H1 (cell line): ENCODE results near the gene ATP5F1C. TPM values are rescaled to one million over a fixed set of nuclear protein-coding genes. Genes with fewer than 3 reads are reported as not detected.

ENCODE experiments used
- CTCF ChIA-PET: fragments of 300-600 bp; sonication (Branson Sonifier 250); formaldehyde crosslinking; loops from one replicate; lab custom pipeline; 2021; ENCODE audit not compliant: partially characterized antibody; lab: Charles Lee
- POLR2A ChIA-PET: fragments of 300-600 bp; sonication (Branson Sonifier 250); formaldehyde crosslinking; loops from one replicate; lab custom pipeline; 2021; ENCODE audit warnings: inconsistent platforms; ENCODE audit not compliant: partially characterized antibody; lab: Charles Lee
- DNase-seq, 2 experiments: peaks; one replicate each; pipeline versions ENCODE4 v3.0.0 to v3.0.0-alpha.2; 2010 to 2022; ENCODE audit warnings: low spot score in 2 of 2, low read depth in 1 of 2, mixed read lengths in 1 of 2
- FAIRE-seq: peaks from 2 replicates; lab custom pipeline; 2011; peaks lifted over from hg19 to GRCh38; lab: Jason Lieb, UNC
- H2AFZ ChIP-seq: 2 replicates; pipeline ENCODE4 v1.8.1; 2012; ENCODE audit warnings: low read length, inconsistent platforms
- H2AK5ac ChIP-seq: 2 replicates; pipeline ENCODE4 v1.6.1; 2013; ENCODE audit warnings: low read depth, low read length
- H2BK120ac ChIP-seq: replicated peaks from 2 replicates; pipeline ENCODE3; 2013; ENCODE audit warnings: low read depth, low read length, inconsistent platforms
- H2BK12ac ChIP-seq: 2 replicates; pipeline ENCODE4 v1.6.1; 2013; ENCODE audit warnings: low read depth, low read length
- H2BK15ac ChIP-seq: 2 replicates; pipeline ENCODE4 v1.6.1; 2013; ENCODE audit warnings: low read length
- H2BK20ac ChIP-seq: 2 replicates; pipeline ENCODE4 v1.6.1; 2013; ENCODE audit warnings: low read length
- H2BK5ac ChIP-seq: 2 replicates; pipeline ENCODE4 v1.6.1; 2013; ENCODE audit warnings: low read depth, low read length
- H3K14ac ChIP-seq: 2 replicates; pipeline ENCODE4 v1.6.1; 2013; ENCODE audit warnings: inconsistent platforms; ENCODE audit not compliant: insufficient read length
- H3K18ac ChIP-seq: 2 replicates; pipeline ENCODE4 v1.6.1; 2013; ENCODE audit warnings: low read length; ENCODE audit errors: extremely low read depth
- H3K23ac ChIP-seq: 2 replicates; pipeline ENCODE4 v1.6.1; 2013; ENCODE audit warnings: inconsistent platforms; ENCODE audit not compliant: insufficient read length
- H3K23me2 ChIP-seq: 2 replicates; pipeline ENCODE4 v1.6.1; 2013; ENCODE audit warnings: low read depth, low read length
- H3K27ac ChIP-seq: 2 replicates; pipeline ENCODE4 v1.6.1; 2011; ENCODE audit warnings: low read depth, low read length, inconsistent platforms
- H3K27me3 ChIP-seq, 4 experiments: replicated peaks in 1 of 4; 1 replicate in 1 of 4; 2 replicates in 3 of 4; pipeline versions ENCODE4 v1.6.1 to v1.8.1; 2011 to 2013; ENCODE audit warnings: low read length in 3 of 4, mild to moderate bottlenecking in 3 of 4, inconsistent platforms in 2 of 4, mixed read lengths in 2 of 4, moderate library complexity in 1 of 4; ENCODE audit not compliant: control insufficient read depth in 3 of 4, insufficient read depth in 3 of 4; ENCODE audit errors: extremely low read depth in 1 of 4
- H3K36me3 ChIP-seq, 4 experiments: 2 replicates each; pipeline versions ENCODE4 v1.6.1 to v1.8.1; 2011 to 2013; ENCODE audit warnings: mild to moderate bottlenecking in 4 of 4, low read length in 3 of 4, moderate library complexity in 2 of 4, control low read depth in 1 of 4, inconsistent platforms in 1 of 4; ENCODE audit not compliant: insufficient read depth in 4 of 4, control insufficient read depth in 2 of 4
- H3K4ac ChIP-seq: replicated peaks from 2 replicates; pipeline ENCODE3; 2013; ENCODE audit warnings: low read length, low read depth, mixed read lengths, inconsistent platforms; ENCODE audit not compliant: insufficient read length
- H3K4me1 ChIP-seq, 4 experiments: replicated peaks in 1 of 4; 1 replicate in 1 of 4; 2 replicates in 3 of 4; pipeline versions ENCODE4 v1.6.1 to v1.8.1; 2011 to 2013; ENCODE audit warnings: low read length in 3 of 4, inconsistent platforms in 2 of 4, mixed read lengths in 1 of 4; ENCODE audit not compliant: insufficient read depth in 4 of 4, control insufficient read depth in 3 of 4
- H3K4me2 ChIP-seq, 2 experiments: 2 replicates each; pipeline versions ENCODE4 v1.6.1 to v1.8.1; 2011 to 2013; ENCODE audit warnings: low read depth in 2 of 2, low read length in 2 of 2, control low read depth in 1 of 2, inconsistent platforms in 1 of 2, mild to moderate bottlenecking in 1 of 2; ENCODE audit not compliant: insufficient read depth in 1 of 2
- H3K4me3 ChIP-seq, 4 experiments: fragments of 200-600, 300-600 bp in 1 of 4; sonication (generic), shearing (Covaris generic), sonication (Bioruptor Twin) in 1 of 4; 2 replicates each; pipeline versions ENCODE4 v1.5.1 to v1.8.1; 2011 to 2016; ENCODE audit warnings: low read length in 4 of 4, low read depth in 3 of 4, control low read depth in 2 of 4, inconsistent platforms in 2 of 4, mild to moderate bottlenecking in 2 of 4, mixed read lengths in 1 of 4, moderate library complexity in 1 of 4; ENCODE audit not compliant: insufficient read depth in 2 of 4; ENCODE audit errors: extremely low read depth in 1 of 4
- H3K56ac ChIP-seq: replicated peaks from 2 replicates; pipeline ENCODE3; 2013; ENCODE audit warnings: low read depth, mild to moderate bottlenecking, mixed read lengths, low read length, inconsistent platforms; ENCODE audit not compliant: insufficient read length
- H3K79me1 ChIP-seq: 2 replicates; pipeline ENCODE4 v1.6.1; 2013; ENCODE audit warnings: low read depth, low read length, control low read depth
- H3K79me2 ChIP-seq, 2 experiments: 2 replicates each; pipeline versions ENCODE4 v1.6.1 to v1.8.1; 2012 to 2013; ENCODE audit warnings: low read length in 2 of 2, mild to moderate bottlenecking in 2 of 2, inconsistent platforms in 1 of 2; ENCODE audit not compliant: insufficient read depth in 2 of 2, control insufficient read depth in 1 of 2
- H3K9ac ChIP-seq, 4 experiments: replicated peaks in 1 of 4; 1 replicate in 1 of 4; 2 replicates in 3 of 4; pipeline versions ENCODE4 v1.6.1 to v1.8.1; 2011 to 2013; ENCODE audit warnings: low read depth in 3 of 4, low read length in 3 of 4, control low read depth in 2 of 4, mild to moderate bottlenecking in 2 of 4, moderate library complexity in 2 of 4, inconsistent platforms in 1 of 4; ENCODE audit errors: extremely low read depth in 1 of 4
- H3K9me3 ChIP-seq, 2 experiments: 2 replicates each; pipeline versions ENCODE4 v1.6.1 to v1.8.1; 2012 to 2013; ENCODE audit warnings: mild to moderate bottlenecking in 2 of 2, moderate library complexity in 2 of 2, control low read depth in 1 of 2, inconsistent platforms in 1 of 2, low read depth in 1 of 2, low read length in 1 of 2, mixed read lengths in 1 of 2; ENCODE audit not compliant: insufficient read depth in 2 of 2
- H4K20me1 ChIP-seq, 2 experiments: replicated peaks in 1 of 2; 2 replicates each; pipeline versions ENCODE3 to v1.8.1; 2011 to 2013; ENCODE audit warnings: inconsistent platforms in 2 of 2, low read length in 2 of 2, mild to moderate bottlenecking in 1 of 2; ENCODE audit not compliant: insufficient read depth in 2 of 2, control insufficient read depth in 1 of 2
- H4K5ac ChIP-seq: 2 replicates; pipeline ENCODE4 v1.6.1; 2013; ENCODE audit warnings: low read length, low read depth, mixed read lengths, inconsistent platforms; ENCODE audit not compliant: insufficient read length
- H4K8ac ChIP-seq: 2 replicates; pipeline ENCODE4 v1.8.0; 2013; ENCODE audit warnings: mild to moderate bottlenecking, moderate library complexity, low read length, inconsistent platforms; ENCODE audit not compliant: insufficient read depth; ENCODE audit errors: extremely low read depth
- H4K91ac ChIP-seq: replicated peaks from 2 replicates; pipeline ENCODE3; 2013; ENCODE audit warnings: low read length, mixed read lengths, inconsistent platforms; ENCODE audit not compliant: insufficient read length
- CREB1 ChIP-seq: IDR thresholded peaks from 2 replicates; pipeline ENCODE4 v1.6.1; 2012; ENCODE audit warnings: inconsistent platforms
- CTCF ChIP-seq, 3 experiments: IDR thresholded peaks; 1 replicate in 2 of 3; 2 replicates in 1 of 3; pipeline versions ENCODE4 v1.5.1 to v1.6.1; 2011; ENCODE audit warnings: low read length in 3 of 3, mild to moderate bottlenecking in 3 of 3, inconsistent platforms in 2 of 3, low read depth in 1 of 3, moderate library complexity in 1 of 3; ENCODE audit not compliant: insufficient read depth in 1 of 3; ENCODE audit errors: control extremely low read depth in 1 of 3
- JUN ChIP-seq: IDR thresholded peaks from 2 replicates; pipeline ENCODE4 v1.6.1; 2011; ENCODE audit warnings: low read depth, mild to moderate bottlenecking, improper control_type of control experiment, low read length
- MAFK ChIP-seq: IDR thresholded peaks from 2 replicates; pipeline ENCODE4 v1.6.1; 2012; ENCODE audit warnings: low read depth, mild to moderate bottlenecking, improper control_type of control experiment, low read length
- NRF1 ChIP-seq: IDR thresholded peaks from 2 replicates; pipeline ENCODE4 v1.6.1; 2011; ENCODE audit warnings: mild to moderate bottlenecking, low read depth, low read length, improper control_type of control experiment
- POLR2A ChIP-seq, 2 experiments: IDR thresholded peaks; 1 replicate in 1 of 2; 2 replicates in 1 of 2; pipeline ENCODE4 v1.6.1; 2011; ENCODE audit warnings: low read depth in 2 of 2, low read length in 2 of 2, mild to moderate bottlenecking in 2 of 2; ENCODE audit errors: control extremely low read depth in 1 of 2
- SIN3A ChIP-seq, 2 experiments: IDR thresholded peaks in 1 of 2; conservative IDR thresholded peaks in 1 of 2; 2 replicates each; pipeline ENCODE4 v1.6.1; 2011 to 2012; ENCODE audit warnings: low read length in 2 of 2, improper control_type of control experiment in 1 of 2, low read depth in 1 of 2, mild to moderate bottlenecking in 1 of 2
- SIX5 ChIP-seq: IDR thresholded peaks from 2 replicates; pipeline ENCODE4 v1.6.1; 2011; ENCODE audit warnings: mild to moderate bottlenecking, low read depth, low read length
- TAF1 ChIP-seq: IDR thresholded peaks from 2 replicates; pipeline ENCODE4 v1.6.1; 2011; ENCODE audit warnings: mild to moderate bottlenecking, low read depth, low read length
- USF2 ChIP-seq: IDR thresholded peaks from 2 replicates; pipeline ENCODE4 v1.6.1; 2011; ENCODE audit warnings: low read length, improper control_type of control experiment
- WGBS, 2 experiments: shearing (Covaris generic) in 1 of 2; methylation state at CpG; one replicate each; pipeline versions ENCODE4 v1.1.6 to v1.1.7; 2013 to 2015; ENCODE audit warnings: low lambda C conversion rate in 2 of 2, mixed read lengths in 2 of 2, inconsistent platforms in 1 of 2, low coverage in 1 of 2, missing lambda C conversion rate in 1 of 2; ENCODE audit not compliant: insufficient replicate concordance in 2 of 2, insufficient coverage in 1 of 2, insufficient read length in 1 of 2; ENCODE audit errors: extremely low coverage in 1 of 2, missing lambda C conversion rate in 1 of 2; 5-methylcytosine and 5-hydroxymethylcytosine counted together
- polyA plus RNA-seq, 7 experiments: library from polyadenylated mRNA; depleted of rRNA in 3 of 7; stranded (reverse) in 5 of 7; unstranded in 2 of 7; fragments of >200 nt in 5 of 7; fragments of 200-250 nt in 2 of 7; gene quantifications; 1 replicate in 5 of 7; 2 replicates in 1 of 7; 4 replicates in 1 of 7; pipeline versions ENCODE4 v1.2.1 to v1.2.3, GENCODE V29; 2011 to 2013; ENCODE audit warnings: missing spikeins in 2 of 7, mixed read lengths in 2 of 7
- total RNA-seq: library from RNA; stranded (reverse); fragmentation: NEBNext Ultra II Directional; extraction: Animal tissue kit (Norgen Biotek cat#: 25700); gene quantifications from 2 replicates; pipeline ENCODE4 v1.2.1, GENCODE V29; 2021

ATP5F1C gene
- total and polyA plus RNA-seq, 2 of the 8 experiments (the other 6 are each of a cell fraction or from before 2014, with no cell fraction given), result 221 to 265 TPM

GRCh38 chr10:7826971-7827370, 39.0 kb downstream of the ATP5F1C start:
- Histone ChIP-seq H3K4me3 (no peak overlapping the region), H3K4me1 (0 out of 7 replicates have a peak, but pooled peaks cover 0 to 3% (median 0%) of the 10 kb centered on the region in 4 experiments), H3K79me2 (peaks cover 0 to 16% of the 10 kb centered on the region in 2 experiments; a peak in 3 of 4 replicates), H2BK15ac (no peak overlapping the region), H3K27ac (no peak overlapping the region), H3K14ac (no peak overlapping the region), H4K5ac (no peak overlapping the region), H2AK5ac (no peak overlapping the region), H4K20me1 (peaks cover 0 to 5% of the 10 kb centered on the region in 2 experiments), H2BK20ac (no peak overlapping the region), H3K4me2 (no peak overlapping the region), H4K8ac (no peak overlapping the region; the same call in 1 of the 2 replicates), H3K56ac (no peak overlapping the region), H2BK12ac (no peak overlapping the region), H3K18ac (no peak overlapping the region), H3K27me3 (no peaks in the 10 kb centered on the region), H4K91ac (no peak overlapping the region), H3K36me3 (peaks cover 0 to 16% (median 9%) of the 10 kb centered on the region in 4 experiments; a peak in 4 of 8 replicates), H2BK120ac (no peak overlapping the region), H3K23me2 (no peaks in the 10 kb centered on the region), H2BK5ac (no peak overlapping the region), H3K9me3 (no peaks in the 10 kb centered on the region), H3K4ac (no peak overlapping the region), H3K79me1 (peaks cover 4% of the 10 kb centered on the region; the same call in 1 of the 2 replicates), H3K9ac (no peak overlapping the region), H2AFZ (no peak overlapping the region), H3K23ac (no peak overlapping the region)
- WGBS, 2 experiments, result 92% methylated on average over 4 of the region's 4 CpGs; no CpG with 5 or more reads in 1 of the 2 experiments
- ChIA-PET CTCF (interaction anchor here (1.2 kb wide), 1 partner anchor 10 kb away, joined by 3 read pairs; no protein-coding TSS in a partner anchor), POLR2A (interaction anchor here (1.2 kb wide), 1 partner anchor 8 kb away, joined by 4 read pairs; the partner anchor contains the start of gene TAF3)
- DNase-seq, result no peak
- FAIRE-seq, result no peak
- TF ChIP-seq CTCF (IDR thresholded peaks at IDR 0.05; ENCODE audit: control extremely low read depth in 1 of 3, insufficient read depth in 1 of 3, low read depth in 1 of 3, low read length in 3 of 3), result peak in 1 of 3 experiments; percentile 11; a peak in 1 of 4 replicates
- TF ChIP-seq USF2, result no peak
- TF ChIP-seq NRF1, result no peak
- no peak for TF ChIP-seq CREB1
- TF ChIP-seq SIX5, result no peak
- no peak for TF ChIP-seq JUN
- TF ChIP-seq POLR2A (IDR thresholded peaks at IDR 0.05; ENCODE audit: control extremely low read depth in 1 of 2, low read depth in 2 of 2, low read length in 2 of 2), result no peak
- TF ChIP-seq SIN3A (conservative IDR thresholded peaks at IDR 0.05 in 1 of 2, IDR thresholded peaks at IDR 0.05 in 1 of 2; ENCODE audit: low read depth in 1 of 2, low read length in 2 of 2), result no peak
- peak; percentile 56; the same call in 1 of the 2 replicates for TF ChIP-seq MAFK
- TF ChIP-seq TAF1, result no peak
